GM19238 (cell line): ENCODE results near the gene CYB561A3.
"Not testable (repeated sequence)": the region's sequence is repeated elsewhere in the genome, so short reads cannot be mapped to it uniquely, and the experiment has no call there.

Experiments used
- DNase-seq: peaks from one replicate; pipeline ENCODE4 v3.0.0; 2011; ENCODE audit warnings: low spot score; ENCODE audit not compliant: insufficient read length

CYB561A3 gene

GRCh38 chr11:61361741-61362541, at the start of gene CYB561A3, which contains the start of gene TMEM138:
TSS of gene CYB561A3 (minus strand) at chr11:61361882. CDS start at chr11:61356713, 5,169 bp downstream.
TSS of gene TMEM138 (plus strand) at chr11:61362374. CDS start at chr11:61364391, 2,017 bp downstream.
- DNase-seq: peak; percentile 86

DNA sequence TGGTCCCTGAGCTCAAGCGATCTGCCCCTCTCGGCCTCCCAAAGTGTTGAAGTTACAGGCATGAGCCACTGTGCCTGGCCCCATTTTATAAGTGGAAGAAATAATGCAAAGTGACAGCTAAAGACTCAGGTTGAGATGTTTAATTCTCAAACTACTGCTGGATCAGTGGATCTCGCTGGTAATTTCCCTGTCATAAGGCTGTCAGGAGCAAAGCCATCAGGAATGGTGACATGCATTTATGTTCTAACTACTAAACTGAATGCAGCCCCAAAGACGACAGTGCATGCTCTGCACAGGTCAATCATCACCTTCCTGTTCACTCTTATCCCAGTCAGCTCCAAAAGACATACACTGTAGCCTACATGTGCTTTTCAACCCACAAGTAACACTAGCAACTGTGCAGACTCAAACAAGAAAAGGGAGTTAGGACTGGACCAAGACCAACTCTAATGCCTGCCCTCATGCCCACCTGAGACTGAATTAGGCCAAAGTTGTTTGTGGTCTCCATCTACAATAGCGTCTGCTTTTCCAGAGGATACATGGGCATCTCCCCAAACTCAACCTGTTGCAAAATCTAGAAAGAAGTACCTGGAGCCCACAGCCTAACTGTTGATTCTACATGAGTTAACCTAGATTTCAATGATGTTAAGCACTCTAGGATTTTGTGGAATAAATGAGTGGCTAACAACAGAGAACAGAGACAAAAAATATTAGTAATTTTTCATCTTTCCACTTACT, 45.5 kb upstream of the CYB561A3 start:
- no peak for DNase-seq

DNA sequence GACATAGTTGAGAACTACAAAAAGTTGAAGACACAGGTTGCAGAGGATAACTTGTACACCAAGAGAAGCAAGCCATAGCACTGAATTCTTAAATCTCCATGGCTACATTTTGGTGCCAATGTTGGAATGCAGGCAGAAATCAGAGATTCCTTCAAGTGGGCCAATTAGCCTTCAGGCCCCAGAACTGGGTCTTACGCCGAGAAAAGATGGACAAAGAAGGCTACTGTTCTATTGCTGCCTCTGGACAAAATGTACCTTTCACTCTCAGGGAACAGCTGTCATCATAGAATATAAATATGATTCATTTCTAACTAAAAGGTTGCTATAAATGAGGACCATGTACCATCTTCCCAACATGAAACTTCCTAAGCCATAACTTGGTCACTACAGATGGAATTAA, 44.4 kb upstream of the CYB561A3 start:
- no peak for DNase-seq

GRCh38 chr11:61404641-61405040, 43.0 kb upstream of the CYB561A3 start:
- no peak for DNase-seq

DNA sequence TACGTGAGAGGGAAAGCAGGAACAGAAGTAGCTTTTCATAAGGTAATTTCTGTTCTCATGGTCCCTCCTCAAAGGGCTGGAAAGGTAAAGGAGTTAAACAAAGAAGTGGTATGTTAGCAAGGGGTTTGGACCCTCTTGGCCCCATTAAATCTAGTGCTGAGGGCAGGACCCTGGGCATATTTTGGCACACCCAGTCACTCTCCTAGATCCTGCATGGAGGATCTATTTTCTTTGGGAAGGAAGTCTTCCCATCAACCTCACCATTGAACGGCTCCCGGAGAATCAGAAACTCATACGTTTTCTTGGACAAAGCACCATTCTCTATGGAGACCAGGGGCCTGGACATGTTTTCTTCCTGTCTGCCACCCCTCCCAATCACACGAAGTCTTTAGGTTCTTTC, 42.4 kb upstream of the CYB561A3 start:
- DNase-seq: no peak

- DNase-seq: no peak
Measured at GRCh38 chr11:61403658-61404057, 42.0 kb upstream of the CYB561A3 start.

- no peak for DNase-seq
Measured at GRCh38 chr11:61401573-61401972, 39.9 kb upstream of the CYB561A3 start.

- DNase-seq: no peak
Measured at GRCh38 chr11:61401173-61401572, 39.5 kb upstream of the CYB561A3 start.

DNA sequence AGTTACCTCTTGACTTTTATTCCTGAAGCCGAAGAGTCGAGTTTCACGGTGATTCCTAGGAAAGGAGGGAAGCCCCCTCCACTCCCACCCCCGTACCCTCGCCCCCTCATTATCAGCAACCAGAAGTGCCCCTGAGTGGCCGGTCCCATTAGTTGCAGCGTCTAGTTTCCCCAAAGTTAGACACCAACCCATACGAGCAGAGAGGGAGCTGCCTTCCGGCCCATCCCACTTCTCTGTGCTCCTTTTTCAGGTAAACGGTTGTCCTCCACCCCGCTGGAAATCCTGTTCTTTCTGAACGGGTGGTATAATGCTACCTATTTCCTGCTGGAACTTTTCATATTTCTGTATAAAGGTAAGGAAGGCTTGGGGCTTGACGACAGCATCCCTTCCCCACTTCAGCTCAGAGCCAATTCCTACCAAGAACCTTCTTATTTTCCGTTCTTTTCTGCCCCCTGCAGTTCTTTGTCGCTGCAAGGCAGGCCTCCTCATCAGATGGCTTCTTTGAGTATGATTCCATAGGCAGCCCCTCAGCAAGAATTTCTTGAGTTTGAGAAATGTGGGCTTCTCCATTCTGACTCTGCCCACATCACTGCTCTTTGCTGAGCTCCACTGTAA, 31.4 kb upstream of the CYB561A3 start:
- DNase-seq: peak; percentile 27

DNA sequence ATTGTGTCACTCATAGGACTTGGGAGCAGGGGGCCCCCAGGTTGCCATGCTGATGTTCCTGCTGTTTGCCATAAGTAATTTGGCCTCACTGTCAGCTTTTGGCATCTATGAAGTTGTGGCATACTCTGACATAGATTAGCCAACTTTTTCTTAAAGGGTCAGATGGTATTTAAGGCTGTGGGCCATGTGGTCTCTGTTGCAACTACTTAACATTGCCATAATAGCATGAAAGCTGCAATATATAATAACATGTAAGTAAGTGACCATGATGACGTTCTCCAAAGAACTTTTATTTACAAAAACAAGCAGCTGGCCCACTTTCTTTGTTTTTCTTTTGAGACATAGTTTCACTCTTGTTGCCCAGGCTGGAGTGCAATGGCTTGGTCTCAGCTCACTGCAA, 28.5 kb upstream of the CYB561A3 start:
- DNase-seq: no peak

GRCh38 chr11:61384271-61385242, 22.9 kb upstream of the CYB561A3 start:
- no peak for DNase-seq

- not testable (repeated sequence) for DNase-seq
Measured at GRCh38 chr11:61383859-61384258, 22.2 kb upstream of the CYB561A3 start.

- no peak for DNase-seq
Measured at GRCh38 chr11:61380884-61381283, 19.2 kb upstream of the CYB561A3 start.

GRCh38 chr11:61378713-61379313, 17.1 kb upstream of the CYB561A3 start:
- no peak for DNase-seq

DNA sequence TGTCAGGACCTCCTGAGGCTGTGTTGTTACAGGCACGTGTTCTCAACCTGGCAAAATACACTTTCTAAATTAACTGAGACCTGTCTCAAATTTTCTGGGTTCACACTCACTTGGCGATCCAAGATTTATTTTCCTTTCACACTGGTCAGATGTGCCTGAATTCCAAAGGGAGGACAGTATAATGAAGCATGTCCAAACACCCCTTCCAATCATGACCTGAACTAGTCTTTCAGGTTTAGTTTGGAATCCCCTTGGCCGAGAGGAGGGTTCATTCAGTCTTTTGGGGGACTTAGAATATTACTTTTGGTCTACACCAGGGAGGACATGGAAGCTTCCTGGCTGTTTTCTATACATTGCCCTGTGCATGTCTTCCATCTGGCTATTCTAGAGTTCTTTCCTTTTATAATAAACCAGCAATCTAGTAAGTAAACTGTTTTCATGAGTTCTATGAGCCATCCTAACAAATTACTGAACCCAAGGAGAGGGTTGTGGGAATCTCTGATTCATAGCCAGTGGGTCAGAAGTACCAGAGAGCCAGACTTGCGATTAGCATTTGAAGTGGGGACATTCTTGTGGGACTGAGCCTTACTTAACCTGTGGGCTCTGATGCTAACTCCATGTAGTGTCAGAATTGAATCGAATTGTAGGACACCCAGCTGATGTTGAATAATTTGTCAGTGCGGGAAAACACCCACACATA, 15.9 kb upstream of the CYB561A3 start:
- DNase-seq: no peak

- no peak for DNase-seq
Measured at GRCh38 chr11:61375761-61376108, 14.1 kb upstream of the CYB561A3 start.

DNA sequence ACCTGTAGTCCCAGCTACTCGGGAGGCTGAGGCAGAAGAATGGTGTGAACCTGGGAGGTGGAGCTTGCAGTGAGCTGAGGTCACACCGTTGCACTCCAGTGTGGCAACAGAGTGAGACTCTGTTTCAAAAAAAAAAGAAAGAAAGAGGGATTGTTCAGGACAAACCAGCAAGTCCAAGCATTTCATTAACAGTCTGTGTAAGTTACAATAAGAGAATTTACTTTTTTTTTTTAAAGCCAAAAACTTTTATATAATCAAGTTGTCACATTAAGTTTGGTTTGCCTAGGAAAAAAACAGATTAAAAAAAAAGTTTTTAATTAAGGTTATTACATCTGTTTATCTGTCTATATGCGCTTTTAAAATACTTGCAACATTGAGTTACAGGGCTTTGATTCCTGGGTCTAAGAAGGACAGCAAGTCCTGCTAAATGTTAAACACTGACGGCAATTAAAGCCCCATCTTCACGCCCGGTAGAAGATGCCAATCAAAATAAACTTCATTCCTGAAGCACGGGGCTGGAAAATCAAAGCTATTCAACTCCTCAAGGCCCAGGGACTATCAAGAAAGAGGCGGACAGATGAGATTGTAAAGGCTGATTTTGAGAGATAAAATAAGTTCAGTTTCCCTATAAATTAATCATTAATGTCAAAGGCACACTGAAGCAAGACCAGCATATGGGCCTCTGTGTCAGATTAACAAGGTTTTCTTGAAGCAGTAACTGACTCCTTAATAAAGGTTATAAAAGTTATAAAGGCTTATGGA, 11.2 kb upstream of the CYB561A3 start:
- DNase-seq: no peak

GRCh38 chr11:61370349-61371005, 8.8 kb upstream of the CYB561A3 start:
- DNase-seq: no peak
